Mesenchymal stem cell (in vitro differentiated cells and primary cell): ENCODE measurements around the gene PCARE.
A peak's percentile ranks its signal among the peaks of the same experiment; 100 is the strongest.

Experiments
- DNase-seq: peaks from one replicate; pipeline ENCODE4 v3.0.0-alpha.2; 2013
- H2AFZ ChIP-seq: one replicate; pipeline ENCODE4 v1.6.1; 2013; ENCODE audit warnings: low read depth, mild to moderate bottlenecking, control low read depth, inconsistent platforms, low read length, moderate library complexity
- H2AK5ac ChIP-seq: 2 replicates; pipeline ENCODE4 v1.6.1; 2013; ENCODE audit warnings: low read length, moderate library complexity, mild to moderate bottlenecking, inconsistent platforms; ENCODE audit not compliant: severe bottlenecking
- H2BK120ac ChIP-seq: one replicate; pipeline ENCODE4 v1.6.1; 2013; ENCODE audit warnings: low read depth, mild to moderate bottlenecking, inconsistent platforms, low read length, moderate library complexity
- H2BK12ac ChIP-seq, 2 experiments: one replicate each; pipeline ENCODE4 v1.6.1; 2013; ENCODE audit warnings: inconsistent platforms in 2 of 2, low read length in 2 of 2, mild to moderate bottlenecking in 2 of 2, moderate library complexity in 2 of 2, control low read depth in 1 of 2
- H2BK15ac ChIP-seq: one replicate; pipeline ENCODE4 v1.6.1; 2013; ENCODE audit warnings: mild to moderate bottlenecking, low read depth, inconsistent platforms; ENCODE audit not compliant: poor library complexity, severe bottlenecking
- H2BK5ac ChIP-seq: 2 replicates; pipeline ENCODE4 v1.6.1; 2013; ENCODE audit warnings: low read depth, mild to moderate bottlenecking, low read length, control low read depth, inconsistent platforms; ENCODE audit not compliant: poor library complexity, severe bottlenecking
- H3K14ac ChIP-seq, 2 experiments: one replicate each; pipeline ENCODE4 v1.6.1; 2013; ENCODE audit warnings: inconsistent platforms in 2 of 2, low read length in 2 of 2, control low read depth in 1 of 2, mild to moderate bottlenecking in 1 of 2, moderate library complexity in 1 of 2
- H3K18ac ChIP-seq, 2 experiments: one replicate each; pipeline ENCODE4 v1.6.1; 2013; ENCODE audit warnings: inconsistent platforms in 2 of 2, low read length in 2 of 2, control low read depth in 1 of 2, low read depth in 1 of 2, mild to moderate bottlenecking in 1 of 2
- H3K23ac ChIP-seq, 2 experiments: one replicate each; pipeline ENCODE4 v1.6.1; 2013; ENCODE audit warnings: inconsistent platforms in 2 of 2, low read length in 2 of 2, mild to moderate bottlenecking in 2 of 2, moderate library complexity in 2 of 2, control low read depth in 1 of 2
- H3K27ac ChIP-seq: 2 replicates; pipeline ENCODE4 v1.5.1; 2013; ENCODE audit warnings: mild to moderate bottlenecking, moderate library complexity, low read length, control low read depth, inconsistent platforms; ENCODE audit not compliant: poor library complexity, severe bottlenecking
- H3K27me3 ChIP-seq, 2 experiments: 2 replicates each; pipeline versions ENCODE4 v1.6.1 to v1.7.0; 2013; ENCODE audit warnings: low read length in 2 of 2, mild to moderate bottlenecking in 2 of 2, moderate library complexity in 2 of 2, control low read depth in 1 of 2, inconsistent platforms in 1 of 2; ENCODE audit not compliant: control insufficient read depth in 1 of 2, insufficient read depth in 1 of 2
- H3K36me3 ChIP-seq, 2 experiments: 2 replicates each; pipeline versions ENCODE4 v1.6.1 to v1.7.0; 2013; ENCODE audit warnings: low read length in 2 of 2, control low read depth in 1 of 2, inconsistent platforms in 1 of 2, low read depth in 1 of 2, mild to moderate bottlenecking in 1 of 2; ENCODE audit not compliant: insufficient read depth in 2 of 2, control insufficient read depth in 1 of 2
- H3K4ac ChIP-seq, 2 experiments: one replicate each; pipeline ENCODE4 v1.6.1; 2013; ENCODE audit warnings: inconsistent platforms in 2 of 2, low read length in 2 of 2, mild to moderate bottlenecking in 2 of 2, moderate library complexity in 2 of 2, control low read depth in 1 of 2, low read depth in 1 of 2
- H3K4me1 ChIP-seq: 2 replicates; pipeline ENCODE4 v1.6.1; 2013; ENCODE audit warnings: low read depth, low read length, control low read depth; ENCODE audit not compliant: control insufficient read depth, insufficient read depth
- H3K4me2 ChIP-seq: 2 replicates; pipeline ENCODE4 v1.6.1; 2013; ENCODE audit warnings: low read length, mild to moderate bottlenecking, inconsistent platforms; ENCODE audit not compliant: poor library complexity, severe bottlenecking
- H3K4me3 ChIP-seq, 2 experiments: 2 replicates each; pipeline versions ENCODE4 v1.5.1 to v1.7.0; 2013; ENCODE audit warnings: low read length in 2 of 2, mild to moderate bottlenecking in 2 of 2, control low read depth in 1 of 2, low read depth in 1 of 2; ENCODE audit not compliant: insufficient read depth in 1 of 2
- H3K79me1 ChIP-seq: replicated peaks from 2 replicates; pipeline ENCODE4 v1.6.1; 2013; ENCODE audit warnings: mild to moderate bottlenecking, control low read depth, low read length, inconsistent platforms; ENCODE audit not compliant: poor library complexity, severe bottlenecking
- H3K9ac ChIP-seq: 2 replicates; pipeline ENCODE4 v1.7.0; 2013; ENCODE audit warnings: mild to moderate bottlenecking, low read length, moderate library complexity
- H3K9me3 ChIP-seq: 2 replicates; pipeline ENCODE4 v1.7.0; 2013; ENCODE audit warnings: mild to moderate bottlenecking, low read length; ENCODE audit not compliant: control insufficient read depth
- H4K8ac ChIP-seq: one replicate; pipeline ENCODE4 v1.6.1; 2013; ENCODE audit warnings: inconsistent platforms, mild to moderate bottlenecking, low read length, moderate library complexity
- H4K91ac ChIP-seq: one replicate; pipeline ENCODE4 v1.6.1; 2013; ENCODE audit warnings: mild to moderate bottlenecking, low read length, inconsistent platforms
- WGBS: methylation state at CpG from one replicate; pipeline ENCODE4 v1.1.7; 2013; ENCODE audit warnings: mixed read lengths; 5-methylcytosine and 5-hydroxymethylcytosine counted together

PCARE gene

DNA sequence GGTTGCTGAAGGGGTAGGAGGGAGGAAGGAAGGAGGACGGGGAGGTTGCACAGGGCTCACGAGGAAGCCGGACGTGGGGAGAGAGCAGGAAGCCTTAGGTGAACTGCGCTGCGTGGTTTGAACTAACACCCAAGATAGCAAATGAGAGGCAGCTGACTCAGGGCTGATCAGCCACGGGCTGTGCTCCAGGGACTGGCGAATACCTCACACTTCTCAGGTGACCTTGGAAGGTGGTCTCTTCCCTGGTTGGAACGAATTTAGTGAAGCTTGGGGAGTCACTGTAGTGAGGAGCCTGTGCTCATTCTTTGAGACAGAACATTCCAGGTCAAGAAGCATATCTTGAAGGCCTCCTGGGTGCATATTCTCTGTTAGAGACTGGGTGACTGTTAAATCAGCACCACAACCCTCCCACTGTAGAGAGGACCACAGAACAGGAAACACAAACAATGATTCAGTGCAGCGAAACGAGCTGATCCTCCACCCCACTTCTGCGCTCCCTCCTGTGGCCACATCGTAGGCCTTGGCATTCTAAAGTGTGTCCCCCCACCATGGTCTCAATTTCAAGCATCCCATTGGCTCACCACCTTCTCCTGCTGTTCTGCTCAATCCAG, 59.4 kb downstream of the PCARE start:
- Histone ChIP-seq H4K91ac (no peak overlapping the region), H3K14ac (no peak overlapping the region), H2AFZ (no peak overlapping the region), H3K18ac (no peak overlapping the region), H4K8ac (no peak overlapping the region), H3K4me2 (no peak overlapping the region), H3K9me3 (no peaks in the 10 kb centered on the region), H3K79me1 (no peaks in the 10 kb centered on the region), H3K27ac (no peak overlapping the region), H3K23ac (no peak overlapping the region), H3K4me3 (no peak overlapping the region), H2BK5ac (no peak overlapping the region), H2BK12ac (no peak overlapping the region), H2BK120ac (no peak overlapping the region), H3K4ac (no peak overlapping the region), H3K27me3 (peaks cover 0 to 54% of the 10 kb centered on the region in 2 experiments), H2BK15ac (no peak overlapping the region), H3K9ac (no peak overlapping the region), H3K4me1 (peaks cover 31% of the 10 kb centered on the region), H2AK5ac (no peak overlapping the region), H3K36me3 (no peaks in the 10 kb centered on the region)
- 77% methylated on average over 13 of the region's 13 CpGs for WGBS
- DNase-seq: no peak

DNA sequence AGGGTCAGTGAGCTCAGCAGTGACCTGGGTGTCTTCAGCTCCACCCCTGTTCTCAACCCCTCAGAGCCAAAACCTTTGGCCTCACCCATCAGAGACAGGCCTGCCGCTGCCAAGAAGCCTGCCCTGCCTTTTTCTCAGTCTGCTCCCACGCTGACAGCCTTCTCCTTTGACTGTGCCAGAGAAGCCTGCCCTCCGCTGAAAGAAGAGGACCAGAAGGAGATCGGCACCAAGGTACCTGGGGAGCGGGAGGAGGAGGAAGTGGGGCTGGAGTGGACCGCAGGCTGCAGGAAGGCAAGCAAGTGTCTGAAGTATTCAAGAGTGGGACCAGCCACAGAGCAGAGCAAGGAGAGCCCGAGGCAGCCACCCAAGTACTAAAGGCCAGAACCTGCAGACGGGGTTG, 60.0 kb downstream of the PCARE start:
- Histone ChIP-seq H2BK12ac (no peak overlapping the region), H3K9ac (no peak overlapping the region), H3K4me3 (no peak overlapping the region), H2BK5ac (no peak overlapping the region), H3K23ac (no peak overlapping the region), H3K18ac (no peak overlapping the region), H3K4me1 (peaks cover 31% of the 10 kb centered on the region), H3K27me3 (peaks cover 0 to 52% of the 10 kb centered on the region in 2 experiments), H2AFZ (no peak overlapping the region), H3K4ac (no peak overlapping the region), H3K27ac (no peak overlapping the region), H4K91ac (no peak overlapping the region), H3K9me3 (no peaks in the 10 kb centered on the region), H3K36me3 (no peaks in the 10 kb centered on the region), H4K8ac (no peak overlapping the region), H2BK120ac (no peak overlapping the region), H3K79me1 (no peaks in the 10 kb centered on the region), H3K4me2 (no peak overlapping the region), H2BK15ac (no peak overlapping the region), H2AK5ac (no peak overlapping the region), H3K14ac (no peak overlapping the region)
- no peak for DNase-seq
- 95% methylated on average over 8 of the region's 8 CpGs for WGBS

DNA sequence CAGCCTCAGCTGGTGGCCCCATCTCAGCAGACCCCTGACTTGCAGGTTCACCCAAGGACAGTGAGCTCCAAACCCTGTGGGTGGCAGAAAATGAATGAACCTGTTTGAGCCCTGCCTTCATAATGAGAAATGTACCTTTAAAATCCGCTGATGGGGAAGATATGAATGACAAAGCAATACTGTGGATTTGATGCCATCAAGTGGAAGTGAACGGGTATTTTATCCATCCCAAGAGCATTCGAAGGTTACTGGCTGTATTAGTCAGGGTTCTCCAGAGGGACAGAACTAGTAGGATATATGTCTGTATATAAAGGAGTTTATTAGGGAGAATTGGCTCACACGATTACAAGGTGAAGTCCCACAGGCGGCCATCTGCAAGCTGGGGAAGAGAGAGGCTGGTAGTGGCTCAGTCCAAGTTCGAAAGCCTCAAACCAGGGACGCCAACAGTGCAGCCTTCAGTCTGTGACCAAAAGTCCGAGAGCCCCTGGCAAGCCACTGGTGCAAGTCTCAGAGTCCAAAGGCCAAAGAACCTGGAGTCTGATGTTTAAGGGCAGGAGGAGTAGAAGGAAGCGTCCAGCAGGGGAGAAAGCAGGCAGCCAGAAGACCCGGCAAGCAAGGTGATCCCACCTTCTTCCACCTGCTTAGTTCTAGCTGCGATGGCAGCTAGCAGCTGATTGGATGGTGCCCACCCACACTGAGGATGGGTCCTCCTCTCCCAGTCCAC, 61.1 kb downstream of the PCARE start:
- H3K27ac ChIP-seq: no peak overlapping the region
- no peak overlapping the region for H2BK120ac ChIP-seq
- no peak overlapping the region for H3K9ac ChIP-seq
- no peak overlapping the region for H3K14ac ChIP-seq
- H2AK5ac ChIP-seq: no peak overlapping the region
- peaks cover 33% of the 10 kb centered on the region for H3K4me1 ChIP-seq
- H4K8ac ChIP-seq: no peak overlapping the region
- H2BK5ac ChIP-seq: no peak overlapping the region
- no peak overlapping the region for H3K4me2 ChIP-seq
- H3K4me3 ChIP-seq: no peak overlapping the region
- no peaks in the 10 kb centered on the region for H3K36me3 ChIP-seq
- H3K79me1 ChIP-seq: no peaks in the 10 kb centered on the region
- 89% methylated on average over 11 of the region's 11 CpGs for WGBS
- H2BK15ac ChIP-seq: no peak overlapping the region
- no peak overlapping the region for H2AFZ ChIP-seq
- no peak overlapping the region for H2BK12ac ChIP-seq
- peak overlapping the region in 1 of 2 experiments; percentile 11 for H3K18ac ChIP-seq
- H3K9me3 ChIP-seq: no peaks in the 10 kb centered on the region
- H3K4ac ChIP-seq: no peak overlapping the region
- no peak for DNase-seq
- no peak overlapping the region for H4K91ac ChIP-seq
- H3K27me3 ChIP-seq: peaks cover 0 to 56% of the 10 kb centered on the region in 2 experiments
- no peak overlapping the region for H3K23ac ChIP-seq

DNA sequence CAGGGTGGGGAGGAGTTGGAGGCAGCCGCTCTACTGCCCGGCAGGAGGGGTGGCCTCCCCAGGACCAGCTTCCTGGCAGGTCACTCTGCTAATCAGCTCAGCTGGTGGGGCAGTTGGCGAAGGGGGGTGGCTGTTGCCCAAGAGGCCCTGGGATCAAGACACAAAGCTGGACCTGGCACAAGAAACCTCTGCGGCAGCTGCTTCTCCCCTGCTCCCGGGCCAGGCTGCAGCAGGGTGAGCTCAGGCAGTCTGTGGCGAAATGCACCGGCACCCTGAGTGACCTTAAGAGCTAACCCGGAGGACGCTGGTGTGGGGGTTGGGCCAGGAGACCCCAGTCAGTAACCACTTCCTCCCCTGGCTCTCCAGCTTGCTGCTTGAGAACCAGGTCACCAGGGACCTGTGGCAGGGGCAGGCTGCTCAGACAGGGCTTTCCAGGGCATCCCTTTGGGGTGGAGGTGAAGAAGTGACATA, 62.1 kb downstream of the PCARE start:
- no peak overlapping the region for H3K4me2 ChIP-seq
- H3K9me3 ChIP-seq: no peaks in the 10 kb centered on the region
- H3K14ac ChIP-seq: no peak overlapping the region
- no peak overlapping the region for H3K4ac ChIP-seq
- no peak overlapping the region for H2BK5ac ChIP-seq
- DNase-seq: no peak
- H4K91ac ChIP-seq: no peak overlapping the region
- no peaks in the 10 kb centered on the region for H3K36me3 ChIP-seq
- no peak overlapping the region for H3K27ac ChIP-seq
- H3K4me1 ChIP-seq: peaks cover 33% of the 10 kb centered on the region
- H3K18ac ChIP-seq: peak overlapping the region in 1 of 2 experiments; percentile 37
- H2AK5ac ChIP-seq: no peak overlapping the region
- H2BK120ac ChIP-seq: no peak overlapping the region
- 72% methylated on average over 9 of the region's 9 CpGs for WGBS
- peak overlapping the region; percentile 27 for H4K8ac ChIP-seq
- H2BK12ac ChIP-seq: peak overlapping the region in 1 of 2 experiments; percentile 56
- H3K4me3 ChIP-seq: no peak overlapping the region
- H3K9ac ChIP-seq: no peak overlapping the region
- no peaks in the 10 kb centered on the region for H3K79me1 ChIP-seq
- H3K27me3 ChIP-seq: peaks cover 0 to 54% of the 10 kb centered on the region in 2 experiments
- no peak overlapping the region for H2AFZ ChIP-seq
- H2BK15ac ChIP-seq: peak overlapping the region; percentile 52
- no peak overlapping the region for H3K23ac ChIP-seq
